OCI-LY7 (cell line): ENCODE data around the gene GSTA5. TPM values are rescaled to one million over a fixed set of nuclear protein-coding genes. Genes with fewer than 3 reads are reported as not detected.
A peak's percentile ranks its signal among the peaks of the same experiment; 100 is the strongest.
"Not testable (repeated sequence)": the region's sequence is repeated elsewhere in the genome, so short reads cannot be mapped to it uniquely, and the experiment has no call there.

Source experiments
- BruUV-seq: library from RNA; stranded (reverse); fragments of 400-500 nt; replicated peaks from 2 replicates; lab custom pipeline; 2021; lab: Mats Ljungman, UMichigan
- CTCF ChIA-PET: fragments of 300-600 bp; sonication (Branson Sonifier 250); formaldehyde crosslinking; loops from one replicate; lab custom pipeline; 2022; ENCODE audit warnings: antibody characterized with exemption; ENCODE audit not compliant: unreplicated experiment; lab: Charles Lee
- POLR2A ChIA-PET: fragments of 300-600 bp; sonication (Branson Sonifier 250); formaldehyde crosslinking; loops from one replicate; lab custom pipeline; 2022; ENCODE audit warnings: antibody characterized with exemption; lab: Charles Lee
- DNase-seq: peaks from one replicate; pipeline ENCODE4 v3.0.0-alpha.2; 2015; ENCODE audit warnings: low spot score
- H2AFZ ChIP-seq: fragments of 200-600 bp; sonication (generic), shearing (Covaris generic); 2 replicates; pipeline ENCODE4 v1.6.1; 2014; ENCODE audit warnings: mild to moderate bottlenecking, antibody characterized with exemption, low read length, moderate library complexity
- H3K27ac ChIP-seq: fragments of 200-600 bp; sonication (generic); 2 replicates; pipeline ENCODE4 v1.5.1; 2014; ENCODE audit warnings: mixed run types, low read depth, mild to moderate bottlenecking, moderate library complexity, low read length, inconsistent platforms; ENCODE audit not compliant: poor library complexity, severe bottlenecking
- H3K36me3 ChIP-seq: fragments of 200-600 bp; sonication (generic); 2 replicates; pipeline ENCODE4 v1.6.1; 2014; ENCODE audit warnings: mild to moderate bottlenecking, antibody characterized with exemption, low read length, moderate library complexity, mixed read lengths; ENCODE audit not compliant: insufficient read depth
- H3K4me1 ChIP-seq: fragments of 200-600 bp; sonication (generic); 2 replicates; pipeline ENCODE4 v1.5.1; 2014; ENCODE audit warnings: mild to moderate bottlenecking, low read length; ENCODE audit not compliant: insufficient read depth, poor library complexity, severe bottlenecking
- H3K4me2 ChIP-seq: fragments of 200-600 bp; sonication (generic); 2 replicates; pipeline ENCODE4 v1.6.1; 2014; ENCODE audit warnings: mild to moderate bottlenecking, low read length
- H3K4me3 ChIP-seq: fragments of 200-600 bp; sonication (generic); 2 replicates; pipeline ENCODE4 v1.5.1; 2014; ENCODE audit warnings: mild to moderate bottlenecking, low read depth, low read length; ENCODE audit not compliant: poor library complexity, severe bottlenecking
- H3K79me2 ChIP-seq: fragments of 200-600 bp; sonication (generic); 2 replicates; pipeline ENCODE4 v1.6.1; 2016; ENCODE audit warnings: low read depth, mild to moderate bottlenecking, low read length, moderate library complexity, mixed read lengths; ENCODE audit not compliant: insufficient read depth
- H3K9me2 ChIP-seq: fragments of 200-600 bp; sonication (generic); 2 replicates; pipeline ENCODE4 v1.6.1; 2016; ENCODE audit warnings: mild to moderate bottlenecking, low read length, mixed read lengths; ENCODE audit not compliant: insufficient read depth
- H3K9me3 ChIP-seq: fragments of 200-600 bp; sonication (generic); 2 replicates; pipeline ENCODE4 v1.6.1; 2014; ENCODE audit warnings: mild to moderate bottlenecking, mixed run types, low read length, mixed read lengths
- H4K20me1 ChIP-seq: fragments of 200-600 bp; sonication (generic); 2 replicates; pipeline ENCODE4 v1.6.1; 2014; ENCODE audit warnings: mild to moderate bottlenecking, antibody characterized with exemption, low read length, moderate library complexity, mixed read lengths; ENCODE audit not compliant: insufficient read depth
- CTCF ChIP-seq: fragments of 200-600 bp; sonication (generic); conservative IDR thresholded peaks from 2 replicates; pipeline ENCODE4 v1.5.1; 2014; ENCODE audit warnings: mild to moderate bottlenecking, antibody characterized with exemption, low read length, moderate library complexity, mixed read lengths
- EZH2phosphoT487 ChIP-seq: fragments of 200-600 bp; sonication (generic); IDR thresholded peaks from 2 replicates; pipeline ENCODE4 v1.6.1; 2018; ENCODE audit warnings: low read depth, borderline replicate concordance, mild to moderate bottlenecking, mixed run types, antibody characterized with exemption, low read length, moderate library complexity, mixed read lengths
- intact Hi-C: fragments of 100-400 bp; cut with micrococcal nuclease; formaldehyde crosslinking; loops from one replicate; pipeline ENCODE4 v1.10.0; 2022; ENCODE audit not compliant: unreplicated experiment
- total RNA-seq, 2 experiments: library from RNA; depleted of rRNA in 1 of 2; stranded (reverse); fragments of >200 nt in 1 of 2; shearing (Covaris generic) in 1 of 2; gene quantifications; 2 replicates each; pipeline ENCODE4 v1.2.3, GENCODE V29; 2014 to 2022

The GSTA5 gene
- total RNA-seq, 2 experiments from 2014 or later, result not detected

- Histone ChIP-seq H3K27ac (no peak overlapping the region), H3K79me2 (no peaks in the 10 kb centered on the region), H3K9me2 (no peaks in the 10 kb centered on the region), H3K4me1 (no peaks in the 10 kb centered on the region), H3K9me3 (no peaks in the 10 kb centered on the region), H4K20me1 (no peaks in the 10 kb centered on the region), H3K4me2 (no peak overlapping the region), H2AFZ (no peak overlapping the region), H3K36me3 (no peaks in the 10 kb centered on the region), H3K4me3 (no peak overlapping the region)
- ChIA-PET POLR2A (no interaction called here), CTCF (no interaction called here)
- intact Hi-C loops, result no loop called here
- BruUV-seq, result no TSS peak
- peak; percentile 50 for DNase-seq
- TF ChIP-seq EZH2phosphoT487 (no peak), CTCF (peak; percentile 83)
Measured at GRCh38 chr6:52839124-52840055, 1.2 kb downstream of the GSTA5 start.

GRCh38 chr6:52834481-52834880, 6.1 kb downstream of the GSTA5 start:
- POLR2A ChIA-PET, result no interaction called here
- H3K27ac ChIP-seq, result no peak overlapping the region
- H4K20me1 ChIP-seq, result no peaks in the 10 kb centered on the region
- no peak for TF ChIP-seq CTCF
- TF ChIP-seq EZH2phosphoT487, result no peak
- CTCF ChIA-PET, result no interaction called here
- DNase-seq, result no peak
- no peak overlapping the region for H3K4me3 ChIP-seq
- H3K4me2 ChIP-seq, result no peak overlapping the region
- no peak overlapping the region for H2AFZ ChIP-seq
- intact Hi-C loops, result no loop called here
- no peaks in the 10 kb centered on the region for H3K4me1 ChIP-seq
- no peaks in the 10 kb centered on the region for H3K79me2 ChIP-seq
- H3K9me2 ChIP-seq, result no peaks in the 10 kb centered on the region
- BruUV-seq, result no TSS peak
- no peaks in the 10 kb centered on the region for H3K36me3 ChIP-seq
- no peaks in the 10 kb centered on the region for H3K9me3 ChIP-seq

GRCh38 chr6:52830869-52831268, 9.7 kb downstream of the GSTA5 start:
- DNase-seq, intact Hi-C loops, CTCF ChIA-PET, H4K20me1 ChIP-seq, H3K4me2 ChIP-seq, H3K36me3 ChIP-seq, H3K79me2 ChIP-seq, H2AFZ ChIP-seq, POLR2A ChIA-PET, H3K9me2 ChIP-seq, BruUV-seq, H3K4me3 ChIP-seq, H3K9me3 ChIP-seq, H3K27ac ChIP-seq, H3K4me1 ChIP-seq: not testable (repeated sequence)
